ENCODE measurements around the gene MAEL.

DNA sequence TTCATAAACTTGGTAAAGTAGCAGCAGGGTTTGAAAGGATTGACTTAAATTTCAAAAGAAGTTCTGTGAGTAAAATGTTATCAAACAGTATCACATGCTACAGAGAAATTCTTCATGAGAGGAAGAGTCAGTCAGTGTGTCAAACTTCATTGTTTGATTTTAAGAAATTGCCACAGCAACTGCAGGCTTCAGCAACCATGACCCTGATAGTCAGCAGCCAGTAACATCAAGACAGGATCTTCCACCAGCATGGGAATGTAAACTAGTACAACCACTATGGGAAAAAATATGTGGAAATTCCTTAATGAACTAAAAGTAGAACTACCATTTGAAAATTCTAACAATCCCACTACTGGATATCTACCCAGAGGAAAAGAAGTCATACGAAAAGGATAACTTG is 11.5 kb downstream of the MAEL start:
- TF ChIP-seq, protein P1, sequence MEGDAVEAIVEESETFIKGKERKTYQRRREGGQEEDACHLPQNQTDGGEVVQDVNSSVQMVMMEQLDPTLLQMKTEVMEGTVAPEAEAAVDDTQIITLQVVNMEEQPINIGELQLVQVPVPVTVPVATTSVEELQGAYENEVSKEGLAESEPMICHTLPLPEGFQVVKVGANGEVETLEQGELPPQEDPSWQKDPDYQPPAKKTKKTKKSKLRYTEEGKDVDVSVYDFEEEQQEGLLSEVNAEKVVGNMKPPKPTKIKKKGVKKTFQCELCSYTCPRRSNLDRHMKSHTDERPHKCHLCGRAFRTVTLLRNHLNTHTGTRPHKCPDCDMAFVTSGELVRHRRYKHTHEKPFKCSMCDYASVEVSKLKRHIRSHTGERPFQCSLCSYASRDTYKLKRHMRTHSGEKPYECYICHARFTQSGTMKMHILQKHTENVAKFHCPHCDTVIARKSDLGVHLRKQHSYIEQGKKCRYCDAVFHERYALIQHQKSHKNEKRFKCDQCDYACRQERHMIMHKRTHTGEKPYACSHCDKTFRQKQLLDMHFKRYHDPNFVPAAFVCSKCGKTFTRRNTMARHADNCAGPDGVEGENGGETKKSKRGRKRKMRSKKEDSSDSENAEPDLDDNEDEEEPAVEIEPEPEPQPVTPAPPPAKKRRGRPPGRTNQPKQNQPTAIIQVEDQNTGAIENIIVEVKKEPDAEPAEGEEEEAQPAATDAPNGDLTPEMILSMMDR (conservative IDR thresholded peaks at IDR 0.05 in 1 of 2, IDR thresholded peaks at IDR 0.05 in 1 of 2; ENCODE audit: extremely low read depth in 1 of 2, insufficient read depth in 1 of 2, low read depth in 1 of 2, low read length in 2 of 2): no peak
- no peak for TF ChIP-seq EZH2 (IDR thresholded peaks at IDR 0.05; ENCODE audit: borderline replicate concordance, low read length)

Measured in mammary epithelial cell (primary cell).